ENCODE measurements around the gene TAAR2.
"Not testable (repeated sequence)": the region's sequence is repeated elsewhere in the genome, so short reads cannot be mapped to it uniquely, and the experiment has no call there.

Gene TAAR2

GRCh38 chr6:132614554-132614953 is 9.5 kb downstream of the TAAR2 start:
- Histone ChIP-seq H3K9me3 (ENCODE audit: control insufficient read depth, low read length) (no peaks in the 10 kb centered on the region), H3K4me1 (ENCODE audit: control insufficient read depth, insufficient read depth, low read length, poor library complexity, severe bottlenecking) (peaks cover 12% of the 10 kb centered on the region), H3K4me3 (ENCODE audit: extremely low read depth, insufficient read depth, low read length, poor library complexity, severe bottlenecking) (no peak overlapping the region), H3K27ac (ENCODE audit: low read depth, low read length, severe bottlenecking) (no peak overlapping the region), H3K36me3 (ENCODE audit: control insufficient read depth, insufficient read depth, low read length) (no peaks in the 10 kb centered on the region)
- 60 to 100% methylated on average over 1 of the region's 7 CpGs for WGBS, 2 experiments (ENCODE audit: insufficient coverage in 2 of 2)

- no CpG with 5 or more reads among the region's 4 CpGs for WGBS, 2 experiments (ENCODE audit: insufficient coverage in 2 of 2)
- Histone ChIP-seq H3K27ac (ENCODE audit: low read depth, low read length, severe bottlenecking) (no peak overlapping the region), H3K4me3 (ENCODE audit: extremely low read depth, insufficient read depth, low read length, poor library complexity, severe bottlenecking) (no peak overlapping the region), H3K4me1 (ENCODE audit: control insufficient read depth, insufficient read depth, low read length, poor library complexity, severe bottlenecking) (peaks cover 12% of the 10 kb centered on the region), H3K9me3 (ENCODE audit: control insufficient read depth, low read length) (no peaks in the 10 kb centered on the region), H3K36me3 (ENCODE audit: control insufficient read depth, insufficient read depth, low read length) (no peaks in the 10 kb centered on the region)
These were observed 11.5 kb downstream of the TAAR2 start for GRCh38 chr6:132612449-132613108.

GRCh38 chr6:132611616-132612015 is 12.5 kb downstream of the TAAR2 start:
- H3K36me3 ChIP-seq (ENCODE audit: control insufficient read depth, insufficient read depth, low read length) = no peaks in the 10 kb centered on the region
- H3K4me1 ChIP-seq (ENCODE audit: control insufficient read depth, insufficient read depth, low read length, poor library complexity, severe bottlenecking) = peaks cover 12% of the 10 kb centered on the region
- H3K4me3 ChIP-seq (ENCODE audit: extremely low read depth, insufficient read depth, low read length, poor library complexity, severe bottlenecking) = no peak overlapping the region
- no peaks in the 10 kb centered on the region for H3K9me3 ChIP-seq (ENCODE audit: control insufficient read depth, low read length)
- 100% methylated on average over 1 of the region's 2 CpGs for WGBS, 2 experiments (ENCODE audit: insufficient coverage in 2 of 2)
- no peak overlapping the region for H3K27ac ChIP-seq (ENCODE audit: low read depth, low read length, severe bottlenecking)

GRCh38 chr6:132607544-132608233 is 16.4 kb downstream of the TAAR2 start:
- Histone ChIP-seq H3K27ac (ENCODE audit: low read depth, low read length, severe bottlenecking) (no peak overlapping the region), H3K36me3 (ENCODE audit: control insufficient read depth, insufficient read depth, low read length) (no peaks in the 10 kb centered on the region), H3K4me1 (ENCODE audit: control insufficient read depth, insufficient read depth, low read length, poor library complexity, severe bottlenecking) (peaks cover 6% of the 10 kb centered on the region), H3K4me3 (ENCODE audit: extremely low read depth, insufficient read depth, low read length, poor library complexity, severe bottlenecking) (no peak overlapping the region), H3K9me3 (ENCODE audit: control insufficient read depth, low read length) (no peaks in the 10 kb centered on the region)
- 80% methylated on average over 2 of the region's 5 CpGs; no CpG with 5 or more reads in 1 of the 2 experiments for WGBS, 2 experiments (ENCODE audit: insufficient coverage in 2 of 2)

- Histone ChIP-seq H3K9me3 (ENCODE audit: control insufficient read depth, low read length) (no peaks in the 10 kb centered on the region), H3K4me1 (ENCODE audit: control insufficient read depth, insufficient read depth, low read length, poor library complexity, severe bottlenecking) (no peaks in the 10 kb centered on the region), H3K4me3 (ENCODE audit: extremely low read depth, insufficient read depth, low read length, poor library complexity, severe bottlenecking) (no peak overlapping the region), H3K27ac (ENCODE audit: low read depth, low read length, severe bottlenecking) (no peak overlapping the region), H3K36me3 (ENCODE audit: control insufficient read depth, insufficient read depth, low read length) (no peaks in the 10 kb centered on the region)
- 93 to 98% methylated on average over 6 to 7 of the region's 8 CpGs for WGBS, 2 experiments (ENCODE audit: insufficient coverage in 2 of 2)
These were observed 19.4 kb downstream of the TAAR2 start for GRCh38 chr6:132604635-132605152.

- not testable (repeated sequence) for H3K4me3 ChIP-seq (ENCODE audit: extremely low read depth, insufficient read depth, low read length, poor library complexity, severe bottlenecking); H3K4me1 ChIP-seq (ENCODE audit: control insufficient read depth, insufficient read depth, low read length, poor library complexity, severe bottlenecking); H3K9me3 ChIP-seq (ENCODE audit: control insufficient read depth, low read length); H3K27ac ChIP-seq (ENCODE audit: low read depth, low read length, severe bottlenecking); H3K36me3 ChIP-seq (ENCODE audit: control insufficient read depth, insufficient read depth, low read length)
These were observed 23.2 kb downstream of the TAAR2 start for GRCh38 chr6:132600900-132601299.

- Histone ChIP-seq H3K27ac (ENCODE audit: low read depth, low read length, severe bottlenecking) (no peak overlapping the region), H3K9me3 (ENCODE audit: control insufficient read depth, low read length) (no peaks in the 10 kb centered on the region), H3K4me1 (ENCODE audit: control insufficient read depth, insufficient read depth, low read length, poor library complexity, severe bottlenecking) (no peaks in the 10 kb centered on the region), H3K36me3 (ENCODE audit: control insufficient read depth, insufficient read depth, low read length) (no peaks in the 10 kb centered on the region), H3K4me3 (ENCODE audit: extremely low read depth, insufficient read depth, low read length, poor library complexity, severe bottlenecking) (no peak overlapping the region)
- 23 to 48% methylated on average over 2 to 3 of the region's 3 CpGs for WGBS, 2 experiments (ENCODE audit: insufficient coverage in 2 of 2)
These were observed 25.6 kb downstream of the TAAR2 start for GRCh38 chr6:132598473-132598872.

- Histone ChIP-seq H3K4me3 (ENCODE audit: extremely low read depth, insufficient read depth, low read length, poor library complexity, severe bottlenecking) (no peak overlapping the region), H3K27ac (ENCODE audit: low read depth, low read length, severe bottlenecking) (no peak overlapping the region), H3K36me3 (ENCODE audit: control insufficient read depth, insufficient read depth, low read length) (no peaks in the 10 kb centered on the region), H3K9me3 (ENCODE audit: control insufficient read depth, low read length) (no peaks in the 10 kb centered on the region), H3K4me1 (ENCODE audit: control insufficient read depth, insufficient read depth, low read length, poor library complexity, severe bottlenecking) (no peaks in the 10 kb centered on the region)
- WGBS, 2 experiments (ENCODE audit: insufficient coverage in 2 of 2) = 100% methylated on average over 1 of the region's 6 CpGs
These were observed 27.9 kb downstream of the TAAR2 start for GRCh38 chr6:132596201-132596600.

- WGBS, 2 experiments (ENCODE audit: insufficient coverage in 2 of 2) = 89 to 100% methylated on average over 1 of the region's 2 CpGs
These were observed 31.2 kb downstream of the TAAR2 start for GRCh38 chr6:132592855-132593254.

GRCh38 chr6:132590362-132590761 is 33.7 kb downstream of the TAAR2 start:
- Histone ChIP-seq H3K9me3 (ENCODE audit: control insufficient read depth, low read length) (no peaks in the 10 kb centered on the region), H3K27ac (ENCODE audit: low read depth, low read length, severe bottlenecking) (no peak overlapping the region), H3K4me1 (ENCODE audit: control insufficient read depth, insufficient read depth, low read length, poor library complexity, severe bottlenecking) (no peaks in the 10 kb centered on the region), H3K36me3 (ENCODE audit: control insufficient read depth, insufficient read depth, low read length) (no peaks in the 10 kb centered on the region), H3K4me3 (ENCODE audit: extremely low read depth, insufficient read depth, low read length, poor library complexity, severe bottlenecking) (no peak overlapping the region)
- WGBS, 2 experiments (ENCODE audit: insufficient coverage in 2 of 2) = 80% methylated on average over 1 of the region's 1 CpG; no CpG with 5 or more reads in 1 of the 2 experiments

More at GRCh38 chr6:132592855-132593254, 31.2 kb downstream of the TAAR2 start:
- Histone ChIP-seq H3K4me3 (ENCODE audit: extremely low read depth, insufficient read depth, low read length, poor library complexity, severe bottlenecking) (no peak overlapping the region), H3K9me3 (ENCODE audit: control insufficient read depth, low read length) (no peaks in the 10 kb centered on the region), H3K4me1 (ENCODE audit: control insufficient read depth, insufficient read depth, low read length, poor library complexity, severe bottlenecking) (no peaks in the 10 kb centered on the region), H3K27ac (ENCODE audit: low read depth, low read length, severe bottlenecking) (no peak overlapping the region), H3K36me3 (ENCODE audit: control insufficient read depth, insufficient read depth, low read length) (no peaks in the 10 kb centered on the region)

- no peak within 1 kb of the TSS for H3K27ac ChIP-seq (ENCODE audit: low read depth, low read length, severe bottlenecking)
- no peak within 1 kb of the TSS for H3K4me3 ChIP-seq (ENCODE audit: extremely low read depth, insufficient read depth, low read length, poor library complexity, severe bottlenecking)
- WGBS, 2 experiments (ENCODE audit: insufficient coverage in 2 of 2) = 85 to 94% methylated on average over 3 of the region's 5 CpGs
- no peaks in the 10 kb centered on the region for H3K4me1 ChIP-seq (ENCODE audit: control insufficient read depth, insufficient read depth, low read length, poor library complexity, severe bottlenecking)
- H3K36me3 ChIP-seq (ENCODE audit: control insufficient read depth, insufficient read depth, low read length) = no peaks in the 10 kb centered on the region
- H3K9me3 ChIP-seq (ENCODE audit: control insufficient read depth, low read length) = no peaks in the 10 kb centered on the region
These were observed 34.6 kb downstream of the TAAR2 start, which contains the start of gene TAAR5 for GRCh38 chr6:132589454-132589853. Gene TAAR5, minus strand, starts transcription at chr6:132589741. Its CDS starts 55 bp downstream, at chr6:132589686.

Measured in mesodermal cell (in vitro differentiated cells).